Peyer's patch (tissue), 4 donors: ENCODE measurements around the gene PRSS38.

ENCODE experiments used
- POLR2A ChIP-seq, 2 donors: fragments of 450-650 bp; IDR thresholded peaks; one replicate each; pipeline ENCODE4 v1.5.1; 2017; ENCODE audit warnings: antibody characterized with exemption in 2 of 2, mild to moderate bottlenecking in 2 of 2, moderate library complexity in 2 of 2
- TF ChIP-seq, protein P1 (sequence below), 6 experiments: fragments of 450-650 bp in 4 of 6; fragments of 200-600 bp in 2 of 6; sonication (generic) in 1 of 6; IDR thresholded peaks; one replicate each; pipeline ENCODE4 v1.5.1; 2017 to 2019; ENCODE audit warnings: antibody characterized with exemption in 6 of 6, mild to moderate bottlenecking in 3 of 6, moderate library complexity in 1 of 6

DNA sequence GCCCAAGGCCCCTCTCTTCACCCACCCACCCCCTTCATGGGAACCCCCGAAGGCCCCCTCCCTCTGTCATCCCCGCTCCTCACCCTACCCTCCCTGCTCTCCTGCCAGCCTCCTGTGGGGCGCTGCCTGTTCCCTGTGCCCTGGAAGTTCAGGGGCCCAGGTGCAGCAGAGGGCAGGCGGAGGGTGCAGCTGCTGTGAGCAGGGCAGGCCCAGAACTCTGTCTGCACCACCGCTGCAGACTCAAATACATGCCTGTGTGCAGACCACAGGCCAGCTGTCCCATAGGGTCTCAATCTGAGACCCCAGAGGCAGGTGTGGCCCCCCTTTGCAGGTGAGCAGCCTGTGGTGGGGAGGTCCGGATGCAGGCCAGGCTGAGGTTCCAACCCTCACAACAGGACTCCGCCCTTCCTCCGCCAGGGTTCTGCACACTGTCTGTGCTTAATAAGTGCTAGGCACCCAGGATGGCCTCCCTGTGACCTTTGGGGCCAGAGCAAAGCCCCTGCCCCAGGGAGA, 69.7 kb downstream of the PRSS38 start:
- TF ChIP-seq, protein P1, sequence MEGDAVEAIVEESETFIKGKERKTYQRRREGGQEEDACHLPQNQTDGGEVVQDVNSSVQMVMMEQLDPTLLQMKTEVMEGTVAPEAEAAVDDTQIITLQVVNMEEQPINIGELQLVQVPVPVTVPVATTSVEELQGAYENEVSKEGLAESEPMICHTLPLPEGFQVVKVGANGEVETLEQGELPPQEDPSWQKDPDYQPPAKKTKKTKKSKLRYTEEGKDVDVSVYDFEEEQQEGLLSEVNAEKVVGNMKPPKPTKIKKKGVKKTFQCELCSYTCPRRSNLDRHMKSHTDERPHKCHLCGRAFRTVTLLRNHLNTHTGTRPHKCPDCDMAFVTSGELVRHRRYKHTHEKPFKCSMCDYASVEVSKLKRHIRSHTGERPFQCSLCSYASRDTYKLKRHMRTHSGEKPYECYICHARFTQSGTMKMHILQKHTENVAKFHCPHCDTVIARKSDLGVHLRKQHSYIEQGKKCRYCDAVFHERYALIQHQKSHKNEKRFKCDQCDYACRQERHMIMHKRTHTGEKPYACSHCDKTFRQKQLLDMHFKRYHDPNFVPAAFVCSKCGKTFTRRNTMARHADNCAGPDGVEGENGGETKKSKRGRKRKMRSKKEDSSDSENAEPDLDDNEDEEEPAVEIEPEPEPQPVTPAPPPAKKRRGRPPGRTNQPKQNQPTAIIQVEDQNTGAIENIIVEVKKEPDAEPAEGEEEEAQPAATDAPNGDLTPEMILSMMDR (IDR thresholded peaks at IDR 0.05) = no peak
- TF ChIP-seq POLR2A (IDR thresholded peaks at IDR 0.05) = no peak
